ENCODE data around the gene SHROOM3. TPM values are rescaled to one million over a fixed set of nuclear protein-coding genes. Genes with fewer than 3 reads are reported as not detected.

Gene SHROOM3
- total RNA-seq, 6 experiments from 2014 or later, result 15.2 to 35.8 (median 29.9) TPM

GRCh38 chr4:76687746-76688448 is 252.9 kb downstream of the SHROOM3 start:
- no peaks in the 10 kb centered on the region for H3K36me3 ChIP-seq
- peak overlapping the region in 1 of 3 donors; percentile 94 for H3K27ac ChIP-seq
- ATAC-seq (no peak), DNase-seq (no peak)
- intact Hi-C loops (cut with DNase I), result no loop called here
- no peak overlapping the region for H3K4me3 ChIP-seq
- H3K4me1 ChIP-seq, result peaks cover 0 to 28% (median 2%) of the 10 kb centered on the region in 4 donors
- H3K9me3 ChIP-seq, result no peaks in the 10 kb centered on the region
- no peak for TF ChIP-seq POLR2A (IDR thresholded peaks at IDR 0.05)
- H3K27me3 ChIP-seq, result no peaks in the 10 kb centered on the region
- WGBS (ENCODE audit: insufficient coverage, low coverage, low lambda C conversion rate, missing lambda C conversion rate), result 37% methylated on average over 3 of the region's 5 CpGs

- no peak for DNase-seq
- Histone ChIP-seq H3K36me3 (no peaks in the 10 kb centered on the region), H3K4me3 (peak overlapping the region; percentile 44 to 63 (median 54)), H3K27me3 (no peaks in the 10 kb centered on the region), H3K9me3 (no peaks in the 10 kb centered on the region), H3K27ac (peak overlapping the region; percentile 87 to 94 (median 91)), H3K4me1 (peaks cover 0 to 28% (median 3%) of the 10 kb centered on the region in 4 donors)
- TF ChIP-seq POLR2A (IDR thresholded peaks at IDR 0.05) (no peak), CTCF (IDR thresholded peaks at IDR 0.05) (no peak)
- WGBS (ENCODE audit: insufficient coverage, low coverage, low lambda C conversion rate, missing lambda C conversion rate), result 9% methylated on average over 13 of the region's 13 CpGs
- ATAC-seq, result peak in 1 of 4 donors; percentile 3
- intact Hi-C loops (cut with DNase I), result no loop called here
Observed at GRCh38 chr4:76688619-76689144, 253.7 kb downstream of the SHROOM3 start.

- Histone ChIP-seq H3K27ac (peak overlapping the region; percentile 87 to 94 (median 91)), H3K27me3 (no peaks in the 10 kb centered on the region), H3K4me1 (peaks cover 0 to 33% (median 6%) of the 10 kb centered on the region in 4 donors), H3K36me3 (no peaks in the 10 kb centered on the region), H3K4me3 (peak overlapping the region; percentile 44 to 63 (median 54)), H3K9me3 (no peaks in the 10 kb centered on the region)
- WGBS (ENCODE audit: insufficient coverage, low coverage, low lambda C conversion rate, missing lambda C conversion rate), result 8% methylated on average over 10 of the region's 87 CpGs
- ATAC-seq (peak; percentile 42 to 70 (median 69)), DNase-seq (peak; percentile 57 to 64 (median 59))
- TF ChIP-seq POLR2A (IDR thresholded peaks at IDR 0.05) (peak; percentile 44), CTCF (IDR thresholded peaks at IDR 0.05) (peak in 1 of 4 donors; percentile 14)
- intact Hi-C loops (cut with DNase I), result no loop called here
Observed at GRCh38 chr4:76689145-76689817, 254.3 kb downstream of the SHROOM3 start.

- Histone ChIP-seq H3K27me3 (no peaks in the 10 kb centered on the region), H3K27ac (peak overlapping the region; percentile 87 to 94 (median 91)), H3K4me3 (peak overlapping the region; percentile 44 to 63 (median 54)), H3K4me1 (peaks cover 0 to 38% (median 7%) of the 10 kb centered on the region in 4 donors), H3K36me3 (no peaks in the 10 kb centered on the region), H3K9me3 (no peaks in the 10 kb centered on the region)
- intact Hi-C loops (cut with DNase I), result no loop called here
- WGBS (ENCODE audit: insufficient coverage, low coverage, low lambda C conversion rate, missing lambda C conversion rate), result 5% methylated on average over 12 of the region's 12 CpGs
- TF ChIP-seq CTCF (IDR thresholded peaks at IDR 0.05) (no peak), POLR2A (IDR thresholded peaks at IDR 0.05) (no peak)
- peak; percentile 31 to 61 (median 49) for ATAC-seq
- DNase-seq, result peak in 2 of 3 donors; percentile 44 to 58
Observed at GRCh38 chr4:76690011-76690905, 255.2 kb downstream of the SHROOM3 start.
